Chondrocyte (in vitro differentiated cells): ENCODE data around the gene CES1. TPM values are rescaled to one million over a fixed set of nuclear protein-coding genes. Genes with fewer than 3 reads are reported as not detected.
A peak's percentile ranks its signal among the peaks of the same experiment; 100 is the strongest.
"Not testable (repeated sequence)": the region's sequence is repeated elsewhere in the genome, so short reads cannot be mapped to it uniquely, and the experiment has no call there.

Experiments used
- DNase-seq: peaks from one replicate; pipeline ENCODE4 v3.0.0; 2021; ENCODE audit warnings: mixed read lengths, low spot score
- H3K27ac Mint-ChIP-seq: one replicate; pipeline ENCODE4 v1.8.0; 2021; ENCODE audit warnings: mild to moderate bottlenecking, moderate library complexity, mixed read lengths; ENCODE audit not compliant: unreplicated experiment
- H3K27me3 Mint-ChIP-seq: 2 replicates; pipeline ENCODE4 v1.8.0; 2021; ENCODE audit warnings: low read depth, mixed read lengths
- H3K36me3 Mint-ChIP-seq: 2 replicates; pipeline ENCODE4 v1.8.0; 2021; ENCODE audit warnings: low read depth, mixed read lengths
- H3K4me1 Mint-ChIP-seq: 2 replicates; pipeline ENCODE4 v1.8.0; 2021; ENCODE audit warnings: low read depth, mild to moderate bottlenecking, mixed read lengths
- H3K4me3 Mint-ChIP-seq: one replicate; pipeline ENCODE4 v1.8.0; 2021; ENCODE audit warnings: mild to moderate bottlenecking, moderate library complexity, mixed read lengths; ENCODE audit not compliant: unreplicated experiment
- H3K9me3 Mint-ChIP-seq: 2 replicates; pipeline ENCODE4 v1.8.0; 2021; ENCODE audit warnings: low read depth, mixed read lengths
- CTCF ChIP-seq: fragments of 200-600 bp; sonication (generic); IDR thresholded peaks from 2 replicates; pipeline ENCODE4 v1.5.0; 2021; ENCODE audit warnings: antibody characterized with exemption, mild to moderate bottlenecking, moderate library complexity
- total RNA-seq: library from RNA; stranded (reverse); gene quantifications from 3 replicates; pipeline ENCODE4 v1.2.1, GENCODE V29; 2021

Gene CES1
- total RNA-seq, 1 donor from 2014 or later = not detected

GRCh38 chr16:55756963-55757362 lies 75.9 kb downstream of the CES1 start:
- Mint-ChIP-seq H3K36me3 (no peaks in the 10 kb centered on the region), H3K4me1 (peaks cover 16% of the 10 kb centered on the region)

GRCh38 chr16:55754056-55754455 lies 78.8 kb downstream of the CES1 start:
- H3K36me3 Mint-ChIP-seq = no peaks in the 10 kb centered on the region
- no peak overlapping the region for H3K27ac Mint-ChIP-seq
- peaks cover 16% of the 10 kb centered on the region for H3K4me1 Mint-ChIP-seq
- H3K27me3 Mint-ChIP-seq = no peaks in the 10 kb centered on the region
- no peaks in the 10 kb centered on the region for H3K9me3 Mint-ChIP-seq
- no peak for DNase-seq
- H3K4me3 Mint-ChIP-seq = no peak overlapping the region
- no peak for TF ChIP-seq CTCF

More at GRCh38 chr16:55756963-55757362, 75.9 kb downstream of the CES1 start:
- H3K27ac Mint-ChIP-seq = no peak overlapping the region
- no peak overlapping the region for H3K4me3 Mint-ChIP-seq
- peaks cover 2% of the 10 kb centered on the region for H3K27me3 Mint-ChIP-seq
- H3K9me3 Mint-ChIP-seq = no peaks in the 10 kb centered on the region
- TF ChIP-seq CTCF = no peak
- no peak for DNase-seq

- H3K36me3 Mint-ChIP-seq, H3K27me3 Mint-ChIP-seq, DNase-seq, H3K4me3 Mint-ChIP-seq, H3K9me3 Mint-ChIP-seq: not testable (repeated sequence)
- peaks cover 16% of the 10 kb centered on the region for H3K4me1 Mint-ChIP-seq
- peak overlapping the region; percentile 78 for H3K27ac Mint-ChIP-seq
These were observed 79.7 kb downstream of the CES1 start for GRCh38 chr16:55753145-55753631.

Other genes starting within 250 kb of the CES1 start
- not detected in 3 replicates for gene SLC6A2, start 177.1 kb downstream of the CES1 start, total RNA-seq
- gene CES5A, start 42.3 kb upstream of the CES1 start, total RNA-seq = not detected in 3 replicates